ENCODE results near the gene STYXL2.

The STYXL2 gene

GRCh38 chr1:167127661-167128060, 33.8 kb downstream of the STYXL2 start:
- TF ChIP-seq CTCF (IDR thresholded peaks at IDR 0.05; ENCODE audit: insufficient read depth, low read depth, low read length, missing control alignments), result no peak
- H3K4me3 ChIP-seq (ENCODE audit: low read length), result no peak overlapping the region
- DNase-seq (ENCODE audit: low read depth), result no peak

- DNase-seq (ENCODE audit: low read depth), result peak; percentile 13
Observed at GRCh38 chr1:167128261-167129227, 34.7 kb downstream of the STYXL2 start.

GRCh38 chr1:167130829-167131510, 37.1 kb downstream of the STYXL2 start:
- DNase-seq (ENCODE audit: low read depth), result no peak
- no peak for TF ChIP-seq CTCF (IDR thresholded peaks at IDR 0.05; ENCODE audit: insufficient read depth, low read depth, low read length, missing control alignments)
- H3K4me3 ChIP-seq (ENCODE audit: low read length), result no peak overlapping the region

More at GRCh38 chr1:167128261-167129227, 34.7 kb downstream of the STYXL2 start:
- H3K4me3 ChIP-seq (ENCODE audit: low read length), result no peak overlapping the region
- peak; percentile 19 for TF ChIP-seq CTCF (IDR thresholded peaks at IDR 0.05; ENCODE audit: insufficient read depth, low read depth, low read length, missing control alignments)

GRCh38 chr1:167132301-167133010, 38.6 kb downstream of the STYXL2 start:
- TF ChIP-seq CTCF (IDR thresholded peaks at IDR 0.05; ENCODE audit: insufficient read depth, low read depth, low read length, missing control alignments), result no peak
- no peak overlapping the region for H3K4me3 ChIP-seq (ENCODE audit: low read length)
- DNase-seq (ENCODE audit: low read depth), result no peak

- DNase-seq (ENCODE audit: low read depth), result no peak
- no peak for TF ChIP-seq CTCF (IDR thresholded peaks at IDR 0.05; ENCODE audit: insufficient read depth, low read depth, low read length, missing control alignments)
- H3K4me3 ChIP-seq (ENCODE audit: low read length), result no peak overlapping the region
Observed at GRCh38 chr1:167135281-167135840, 41.5 kb downstream of the STYXL2 start.

- no peak overlapping the region for H3K4me3 ChIP-seq (ENCODE audit: low read length)
- no peak for TF ChIP-seq CTCF (IDR thresholded peaks at IDR 0.05; ENCODE audit: insufficient read depth, low read depth, low read length, missing control alignments)
- DNase-seq (ENCODE audit: low read depth), result peak; percentile 51
Observed at GRCh38 chr1:167136191-167136614, 42.3 kb downstream of the STYXL2 start.

Measured in epithelial cell of esophagus (primary cell).